Esophagus squamous epithelium (tissue), 4 donors: ENCODE results near the gene NLRC5.

Experiments
- CTCF ChIP-seq, 6 experiments: fragments of 450-650 bp in 4 of 6; fragments of 200-600 bp in 2 of 6; sonication (generic) in 2 of 6; IDR thresholded peaks; one replicate each; pipeline ENCODE4 v1.5.1; 2016 to 2019; ENCODE audit warnings: antibody characterized with exemption in 6 of 6, mild to moderate bottlenecking in 4 of 6, moderate library complexity in 4 of 6
- POLR2A ChIP-seq, 4 donors: fragments of 450-650 bp; IDR thresholded peaks; one replicate each; pipeline ENCODE4 v1.6.1; 2017; ENCODE audit warnings: antibody characterized with exemption in 4 of 4, mild to moderate bottlenecking in 4 of 4, moderate library complexity in 3 of 4

DNA sequence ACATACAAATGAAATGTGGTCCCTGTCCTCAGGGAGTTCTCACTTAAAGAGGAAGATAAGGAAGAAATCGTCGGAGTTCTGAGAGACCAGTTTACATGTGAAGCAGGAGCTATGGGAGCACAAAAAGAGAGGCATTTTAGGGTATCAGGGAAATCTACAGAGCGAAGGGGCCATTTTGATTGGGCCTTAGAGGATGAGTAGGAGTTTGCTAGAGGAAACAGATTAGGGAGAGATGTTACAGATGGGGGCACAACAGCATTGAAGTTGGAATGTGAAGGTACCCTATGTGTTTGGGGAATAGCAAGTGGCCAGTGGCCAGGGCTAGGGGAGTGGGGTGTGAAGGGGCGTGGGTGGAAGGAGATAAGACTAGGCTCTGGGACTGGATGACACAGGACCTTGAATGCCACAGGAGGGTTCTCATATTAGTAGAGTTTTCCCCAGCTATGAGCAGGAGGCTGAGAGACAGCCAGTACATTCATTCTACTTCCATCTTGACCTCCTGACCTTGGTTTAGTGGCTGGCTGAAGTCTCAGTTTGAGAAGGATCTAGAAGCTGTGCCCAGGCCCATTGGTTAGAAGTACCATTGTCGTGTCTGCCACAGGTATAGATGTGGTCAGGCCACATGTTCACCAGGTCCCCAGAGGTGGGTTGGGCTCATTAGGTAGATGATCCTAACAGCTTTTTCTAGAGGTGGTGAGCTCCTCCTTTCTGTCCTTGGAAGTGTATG, 137.8 kb downstream of the NLRC5 start:
- TF ChIP-seq POLR2A (IDR thresholded peaks at IDR 0.05) (no peak), CTCF (IDR thresholded peaks at IDR 0.05) (no peak)
